Motor neuron (in vitro differentiated cells): ENCODE results near the gene FICD. TPM values are rescaled to one million over a fixed set of nuclear protein-coding genes. Genes with fewer than 3 reads are reported as not detected.
A peak's percentile ranks its signal among the peaks of the same experiment; 100 is the strongest.
"Not testable (repeated sequence)": the region's sequence is repeated elsewhere in the genome, so short reads cannot be mapped to it uniquely, and the experiment has no call there.

Source experiments
- ATAC-seq, 8 experiments: fragments of 200-7000 bp; cut with Tn5 transposase; replicated peaks in 6 of 8; 2 replicates each; pipeline ENCODE4 v1.8.0; 2021; ENCODE audit warnings: mild to moderate bottlenecking in 8 of 8, moderate library complexity in 8 of 8
- H3K27ac ChIP-seq, 2 donors: fragments of 250-450 bp; sonication (Bioruptor Pico); 2 replicates each; pipeline ENCODE4 v1.9.0; 2021; ENCODE audit warnings: antibody characterized with exemption in 2 of 2, mild to moderate bottlenecking in 2 of 2, moderate library complexity in 1 of 2
- H3K4me1 ChIP-seq, 2 donors: fragments of 250-450 bp; sonication (Bioruptor Pico); replicated peaks in 1 of 2; 2 replicates each; pipeline ENCODE4 v1.6.1; 2021; ENCODE audit warnings: antibody characterized with exemption in 2 of 2, mild to moderate bottlenecking in 2 of 2, moderate library complexity in 1 of 2
- H3K4me3 ChIP-seq, 5 donors: fragments of 250-450 bp; sonication (Bioruptor Pico); 2 replicates each; pipeline ENCODE4 v1.9.0; 2021; ENCODE audit warnings: antibody characterized with exemption in 5 of 5, mild to moderate bottlenecking in 5 of 5, moderate library complexity in 4 of 5
- WGBS, 10 experiments: fragments of 450-650 bp; shearing (Covaris generic); methylation state at CpG; one replicate each; pipeline ENCODE4 v1.0.0; 2022; 5-methylcytosine and 5-hydroxymethylcytosine counted together
- in situ Hi-C, 9 experiments: fragments of 400-800 bp; cut with MboI; loops; one replicate each; pipeline ENCODE4 v1.15.0; 2021; ENCODE audit warnings: low sequenced_read_pairs in 9 of 9, low pct_unique_long_range_greater_than_20kb in 2 of 9; ENCODE audit not compliant: unreplicated experiment in 9 of 9
- total RNA-seq, 8 experiments: library from RNA; unstranded; fragments of 300-600 nt; gene quantifications; 2 replicates each; pipeline versions ENCODE4 v1.2.3 to v1.2.4, GENCODE V29; 2022

FICD gene
- total RNA-seq, 8 experiments from 2014 or later = 4.6 to 14.1 (median 6.7) TPM

DNA sequence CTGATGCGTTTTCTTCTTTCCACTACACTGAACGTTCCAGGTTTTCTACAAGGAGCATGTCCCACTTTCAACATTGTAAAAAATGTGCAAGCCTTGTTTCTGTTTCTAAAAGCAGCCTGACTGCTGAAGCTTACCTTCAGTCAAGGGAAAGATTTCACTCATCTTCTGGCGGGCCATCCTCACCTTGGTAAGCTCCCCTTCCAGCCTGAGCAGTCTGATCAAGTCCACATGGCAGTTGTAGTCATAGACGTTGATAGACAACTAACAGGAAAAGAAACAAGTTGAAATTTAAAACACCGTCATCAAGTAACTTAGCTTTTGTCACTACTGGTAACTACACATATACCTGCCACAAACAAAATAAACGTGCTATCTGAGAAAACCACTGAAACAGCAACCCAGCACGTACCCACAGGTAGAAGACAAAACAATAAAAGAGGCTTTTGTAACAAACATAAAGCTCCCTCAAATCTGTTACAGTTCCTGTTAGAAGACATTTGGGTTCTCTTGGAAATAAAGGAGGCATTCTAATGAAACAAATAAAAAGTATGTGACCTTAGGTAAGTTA, 34.0 kb downstream of the FICD start:
- no peaks in the 10 kb centered on the region for H3K4me1 ChIP-seq
- no peak for ATAC-seq
- in situ Hi-C loops = loop anchor here in 1 of 9 experiments (25.0 kb wide), 1 partner anchor 812 kb away; no protein-coding TSS in a partner anchor
- no peak overlapping the region for H3K27ac ChIP-seq
- WGBS, 10 experiments = 18 to 91% (median 77%) methylated on average over 3 to 7 of the region's 7 CpGs; no CpG with 5 or more reads in 1 of the 10 experiments
- H3K4me3 ChIP-seq = no peak overlapping the region

DNA sequence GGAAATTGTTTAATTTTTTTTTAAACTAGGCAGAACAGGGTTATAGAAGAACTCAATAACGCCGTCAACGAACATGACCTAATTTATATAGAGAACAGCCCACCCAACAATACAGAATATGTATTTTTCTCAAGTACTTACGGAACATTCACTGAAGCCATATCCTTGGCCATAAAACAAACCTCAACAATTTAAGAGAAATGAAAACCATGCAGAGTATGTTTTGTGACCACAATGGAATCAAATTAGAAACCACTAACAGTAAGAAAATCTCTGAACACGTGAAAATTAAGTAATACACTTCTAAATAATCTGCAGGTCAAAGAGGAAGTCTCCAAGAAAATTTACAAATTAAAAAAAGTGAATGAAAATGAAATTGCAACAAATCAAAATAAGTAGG, 36.5 kb downstream of the FICD start:
- Histone ChIP-seq H3K27ac (no peak overlapping the region), H3K4me3 (no peak overlapping the region), H3K4me1 (peaks cover 0 to 3% of the 10 kb centered on the region in 2 donors)
- no peak for ATAC-seq
- in situ Hi-C loops = no loop called here
- WGBS, 10 experiments = 41 to 100% (median 92%) methylated on average over 1 to 5 of the region's 5 CpGs

DNA sequence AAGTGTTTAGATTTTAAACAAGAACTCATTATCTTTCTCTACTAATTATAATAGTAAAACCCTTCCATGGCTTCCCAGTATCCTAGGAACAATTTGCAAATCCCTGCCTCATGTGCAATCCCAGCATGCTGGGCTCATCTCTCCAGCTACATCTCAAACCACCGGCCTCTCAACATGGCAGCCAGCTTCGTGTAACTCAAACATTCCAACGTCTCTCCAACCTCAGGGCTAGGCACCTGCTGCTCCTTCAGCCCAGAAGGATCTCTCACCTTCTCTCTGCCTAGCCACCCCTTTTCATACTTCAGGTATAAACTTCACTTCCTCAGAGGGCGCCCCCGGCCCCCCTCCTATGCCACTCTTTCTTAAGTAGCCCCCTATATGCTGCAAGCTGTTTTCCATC, 38.7 kb downstream of the FICD start:
- no peak overlapping the region for H3K27ac ChIP-seq
- in situ Hi-C loops = no loop called here
- peaks cover 0 to 3% of the 10 kb centered on the region in 2 donors for H3K4me1 ChIP-seq
- no peak for ATAC-seq
- no peak overlapping the region for H3K4me3 ChIP-seq
- 80 to 100% (median 100%) methylated on average over 1 to 2 of the region's 5 CpGs; no CpG with 5 or more reads in 5 of the 10 experiments for WGBS, 10 experiments

DNA sequence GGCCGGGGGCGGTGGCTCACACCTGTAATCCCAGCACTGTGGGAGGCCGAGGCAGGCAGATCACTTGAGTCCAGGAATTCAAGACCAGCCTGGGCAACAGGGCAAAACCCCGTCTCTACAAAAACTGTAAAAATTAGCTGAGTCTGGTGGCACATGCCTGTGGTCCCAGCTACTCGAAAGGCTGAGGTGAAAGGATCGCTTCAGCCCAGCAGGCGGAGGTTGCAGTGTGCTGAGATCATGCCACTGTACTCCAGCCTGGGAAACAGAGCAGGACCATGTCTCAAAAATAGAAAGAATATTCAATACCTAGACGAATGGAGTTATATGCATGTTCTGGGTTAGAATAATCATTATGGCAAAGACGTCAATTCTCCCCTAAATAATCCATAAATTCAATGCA, 40.3 kb downstream of the FICD start:
- H3K27ac ChIP-seq, in situ Hi-C loops, H3K4me3 ChIP-seq: not testable (repeated sequence)
- peaks cover 7 to 12% of the 10 kb centered on the region in 2 donors for H3K4me1 ChIP-seq
- WGBS, 10 experiments = 11 to 98% (median 91%) methylated on average over 3 to 9 of the region's 9 CpGs
- peak in 1 of 8 experiments; percentile 55 for ATAC-seq

DNA sequence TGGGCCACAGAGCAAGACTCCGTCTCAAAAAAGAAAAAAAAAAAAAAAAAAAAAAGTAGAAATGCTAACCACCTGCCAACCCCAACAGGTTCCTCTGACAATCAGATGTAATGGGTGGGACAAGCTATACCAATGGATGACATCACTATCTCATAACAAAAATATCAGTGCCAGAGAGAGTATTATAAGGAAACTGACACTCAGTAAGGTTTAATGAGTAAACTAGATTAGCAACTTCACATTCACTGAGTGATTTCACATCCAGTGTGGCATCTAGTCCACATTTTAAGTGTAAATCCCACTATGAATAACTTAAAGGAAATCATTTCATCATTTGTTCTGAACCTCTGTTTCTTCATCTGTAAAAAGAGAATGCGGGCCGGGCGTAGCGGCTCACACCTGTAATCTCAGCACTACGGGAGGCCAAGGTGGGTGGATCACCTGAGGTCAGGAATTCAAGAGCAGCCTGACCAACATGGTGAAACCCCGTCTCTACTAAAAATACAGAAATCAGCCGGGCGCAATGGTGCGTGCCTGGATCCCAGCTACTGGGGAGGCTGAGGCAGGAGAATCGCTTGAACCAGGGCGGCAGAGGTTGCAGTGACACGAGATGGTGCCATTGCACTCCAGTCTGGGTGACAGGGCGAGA, 44.1 kb downstream of the FICD start:
- peak overlapping the region in 1 of 5 donors; percentile 96 for H3K4me3 ChIP-seq
- in situ Hi-C loops = no loop called here
- ATAC-seq = no peak

DNA sequence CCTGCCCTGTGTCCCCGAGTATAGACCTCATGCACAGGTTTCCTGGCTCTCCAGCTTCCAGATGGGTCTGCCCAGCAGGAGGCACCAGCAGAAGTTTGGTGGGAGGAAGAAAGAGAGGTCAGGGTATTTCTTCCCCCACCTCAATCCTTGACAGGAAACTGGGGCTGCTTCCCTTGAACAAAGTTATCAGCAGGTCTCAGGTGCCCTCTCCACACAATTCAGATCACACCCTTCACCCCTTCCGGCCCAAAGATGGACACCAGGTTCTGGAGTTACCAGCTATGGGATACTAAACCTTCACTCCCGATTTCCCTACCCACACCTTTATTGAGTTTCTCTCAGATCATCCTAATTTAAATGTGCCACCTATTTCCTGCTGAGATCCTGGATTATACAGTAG, 44.7 kb downstream of the FICD start:
- in situ Hi-C loops = loop anchor here in 2 of 9 experiments (5.0 to 10.0 kb wide), 2 partner anchors 55 to 58 kb away; no protein-coding TSS in a partner anchor
- H3K4me1 ChIP-seq = peaks cover 9 to 12% of the 10 kb centered on the region in 2 donors
- no peak for ATAC-seq
- peak overlapping the region; percentile 86 to 96 (median 88) for H3K4me3 ChIP-seq
- no peak overlapping the region for H3K27ac ChIP-seq
- WGBS, 10 experiments = 20 to 100% (median 45%) methylated on average over 1 to 3 of the region's 3 CpGs; no CpG with 5 or more reads in 2 of the 10 experiments

More for the DNA sequence above, 44.1 kb downstream of the FICD start:
- WGBS, 10 experiments = 77 to 100% (median 92%) methylated on average over 1 to 5 of the region's 14 CpGs; no CpG with 5 or more reads in 3 of the 10 experiments
- Histone ChIP-seq H3K4me1 (peaks cover 9 to 14% of the 10 kb centered on the region in 2 donors), H3K27ac (no peak overlapping the region)

DNA sequence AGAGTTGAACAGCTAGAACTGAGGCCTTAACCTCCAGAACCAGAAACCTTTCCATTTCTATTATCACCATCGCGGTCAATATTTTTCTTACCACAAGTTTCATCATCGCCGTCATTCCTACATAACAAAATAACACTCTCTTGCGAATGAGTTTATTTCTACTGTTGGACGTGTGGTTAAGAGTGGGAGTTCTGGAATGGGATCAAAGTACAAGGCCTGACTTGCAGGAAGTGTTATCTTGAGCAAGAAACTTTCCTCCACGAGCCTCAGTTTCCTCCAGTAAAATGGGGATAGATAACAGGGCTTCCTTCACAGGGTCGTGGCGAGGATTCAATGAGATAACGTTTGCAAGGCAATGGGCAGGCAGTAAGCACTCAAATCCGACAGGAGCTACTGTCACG, 45.2 kb downstream of the FICD start:
- Histone ChIP-seq H3K4me3 (peak overlapping the region; percentile 86 to 96 (median 88)), H3K27ac (peak overlapping the region; percentile 91 to 98), H3K4me1 (peaks cover 9 to 10% of the 10 kb centered on the region in 2 donors)
- in situ Hi-C loops = loop anchor here in 2 of 9 experiments (5.0 to 10.0 kb wide), 2 partner anchors 54 to 57 kb away; no protein-coding TSS in a partner anchor
- WGBS, 10 experiments = 0 to 9% (median 0%) methylated on average over 1 to 12 of the region's 12 CpGs; no CpG with 5 or more reads in 1 of the 10 experiments
- ATAC-seq = no peak

DNA sequence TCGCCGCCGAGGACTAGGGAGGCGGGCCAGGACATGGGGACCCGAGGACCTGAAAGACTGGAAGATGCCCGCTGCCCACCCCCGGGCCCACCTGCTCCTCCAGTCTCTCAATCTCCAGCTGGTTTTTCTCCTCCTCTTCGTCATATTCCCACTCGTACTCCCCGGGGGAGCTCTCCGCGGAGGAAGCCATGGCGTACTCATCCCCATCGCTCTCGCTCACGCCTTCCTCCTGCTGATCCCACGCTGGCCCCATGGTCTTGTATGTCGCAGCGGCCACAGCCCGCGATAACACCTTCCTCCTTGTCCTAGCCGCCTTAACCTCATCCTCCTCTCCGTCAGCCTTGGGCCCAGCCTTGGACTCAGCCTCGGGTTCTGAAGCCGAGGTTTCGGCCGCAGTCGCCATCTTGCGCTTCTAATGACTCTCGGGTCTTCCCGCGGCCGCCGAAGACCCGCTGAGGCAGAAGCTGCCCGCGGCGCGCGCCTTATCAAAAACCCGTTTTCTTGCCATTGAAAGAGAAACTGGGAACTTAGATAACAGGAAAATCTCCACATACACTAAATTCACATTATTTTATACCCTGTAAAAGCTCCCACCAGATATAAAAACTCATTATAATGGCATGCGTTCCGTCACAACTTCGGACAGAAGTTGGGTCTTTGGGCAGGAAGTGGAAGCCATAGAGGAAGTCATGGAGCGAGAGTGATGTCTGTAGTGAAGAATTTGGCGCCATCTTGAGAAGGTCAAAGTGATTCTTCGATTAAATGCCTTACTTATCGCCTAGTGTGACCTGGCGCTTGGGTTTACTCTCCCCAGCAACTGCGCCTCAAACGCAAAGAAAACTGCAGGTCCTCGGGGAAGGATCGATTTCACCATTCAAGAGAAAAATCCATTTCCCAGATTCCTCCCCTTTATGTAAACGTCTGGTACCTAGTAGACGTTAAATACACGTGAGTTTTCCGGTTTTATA, 46.0 kb downstream of the FICD start, which contains the start of gene SART3:
Gene SART3 (minus strand): TSS at position 422 of the 968 bp plus-strand sequence. CDS start 19 bp downstream, at position 403.
- peak within 1 kb of the TSS; percentile 86 to 96 (median 88) for H3K4me3 ChIP-seq
- in situ Hi-C loops = loop anchor here in 2 of 9 experiments (5.0 to 10.0 kb wide), 2 partner anchors 54 to 56 kb away; no protein-coding TSS in a partner anchor
- H3K4me1 ChIP-seq = peaks cover 9 to 10% of the 10 kb centered on the region in 2 donors
- peak within 1 kb of the TSS; percentile 91 to 98 for H3K27ac ChIP-seq
- ATAC-seq = peak; percentile 36 to 53 (median 46)
- WGBS, 10 experiments = 0 to 3% (median 1%) methylated on average over 1 to 29 of the region's 57 CpGs

DNA sequence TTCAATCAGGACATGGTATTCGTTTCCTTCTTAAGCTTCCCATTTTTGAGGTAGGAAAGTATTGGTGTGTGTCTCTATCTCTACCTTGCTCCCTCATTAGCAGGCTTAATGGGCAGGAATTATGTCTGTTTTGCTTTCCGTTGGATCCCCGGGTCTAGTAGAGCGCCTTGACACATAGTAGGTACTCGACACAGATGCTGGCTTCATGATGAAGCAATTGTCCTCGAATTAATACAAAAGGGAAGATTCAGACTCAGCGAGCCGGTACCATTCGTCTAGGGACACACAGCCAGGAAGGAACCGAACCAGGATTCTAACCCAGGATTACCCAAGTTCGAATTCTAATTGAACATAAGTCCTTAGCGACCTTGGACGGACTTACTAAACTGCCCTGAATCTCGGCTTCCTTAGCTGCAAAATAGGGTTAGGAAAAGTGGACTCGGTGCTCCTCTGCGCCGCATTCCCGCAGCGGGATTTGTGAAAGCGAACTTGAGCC, 46.8 kb downstream of the FICD start:
- Histone ChIP-seq H3K27ac (peak overlapping the region; percentile 91 to 98), H3K4me1 (peaks cover 9 to 10% of the 10 kb centered on the region in 2 donors), H3K4me3 (peak overlapping the region; percentile 86 to 96 (median 88))
- peak in 2 of 8 experiments; percentile 2 to 12 for ATAC-seq
- in situ Hi-C loops = loop anchor here in 2 of 9 experiments (5.0 to 10.0 kb wide), 2 partner anchors 53 to 55 kb away; no protein-coding TSS in a partner anchor
- WGBS, 10 experiments = 0 to 5% (median 0%) methylated on average over 1 to 14 of the region's 20 CpGs; no CpG with 5 or more reads in 1 of the 10 experiments

DNA sequence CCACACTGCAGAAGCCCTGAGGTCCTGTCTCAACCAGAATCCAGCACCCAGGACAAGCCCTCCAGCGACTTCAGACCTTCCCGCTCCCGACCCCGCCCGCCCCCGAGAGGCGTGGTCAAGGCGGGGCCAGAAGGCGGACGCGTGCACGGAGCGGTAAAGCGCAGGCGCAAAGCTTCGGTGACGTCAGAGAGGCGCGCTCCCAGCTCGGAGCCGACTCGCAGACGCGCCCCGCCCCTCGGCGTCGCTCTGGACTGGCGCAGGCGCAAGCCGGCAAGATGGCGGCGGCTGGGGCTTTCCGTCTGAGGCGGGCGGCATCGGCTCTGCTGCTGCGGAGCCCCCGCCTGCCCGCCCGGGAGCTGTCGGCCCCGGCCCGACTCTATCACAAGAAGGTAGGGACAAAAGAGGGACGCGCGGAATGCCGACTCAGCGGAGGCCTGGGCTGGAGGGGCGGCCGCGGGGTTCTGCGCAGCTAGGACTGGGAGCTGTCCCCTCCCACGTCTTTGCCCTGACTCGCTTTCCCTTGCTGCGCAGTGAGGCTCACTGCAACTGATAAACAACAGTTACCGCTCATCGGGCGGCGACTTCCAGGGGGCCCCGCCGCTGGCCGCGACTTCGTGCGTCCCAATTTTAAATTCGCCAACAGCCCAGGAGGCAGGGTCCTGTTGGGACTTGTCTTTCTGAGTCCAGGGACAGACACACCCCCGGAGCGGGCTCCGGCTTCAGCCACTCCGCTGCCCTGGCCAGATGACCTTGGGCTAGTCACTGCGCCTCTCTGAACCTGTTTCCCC, 47.5 kb downstream of the FICD start, which contains the start of gene ISCU:
Gene ISCU (plus strand): TSS at position 249 of the 788 bp plus-strand sequence. CDS start 27 bp downstream, at position 276.
- peak; percentile 59 to 89 (median 84) for ATAC-seq
- Histone ChIP-seq H3K4me1 (peaks cover 9 to 10% of the 10 kb centered on the region in 2 donors), H3K27ac (peak within 1 kb of the TSS; percentile 91 to 98), H3K4me3 (peak within 1 kb of the TSS; percentile 86 to 96 (median 88))
- in situ Hi-C loops = loop anchor here in 2 of 9 experiments (5.0 to 10.0 kb wide), 2 partner anchors 52 to 55 kb away; no protein-coding TSS in a partner anchor
- WGBS, 10 experiments = 0% methylated on average over 1 to 5 of the region's 72 CpGs; no CpG with 5 or more reads in 5 of the 10 experiments

DNA sequence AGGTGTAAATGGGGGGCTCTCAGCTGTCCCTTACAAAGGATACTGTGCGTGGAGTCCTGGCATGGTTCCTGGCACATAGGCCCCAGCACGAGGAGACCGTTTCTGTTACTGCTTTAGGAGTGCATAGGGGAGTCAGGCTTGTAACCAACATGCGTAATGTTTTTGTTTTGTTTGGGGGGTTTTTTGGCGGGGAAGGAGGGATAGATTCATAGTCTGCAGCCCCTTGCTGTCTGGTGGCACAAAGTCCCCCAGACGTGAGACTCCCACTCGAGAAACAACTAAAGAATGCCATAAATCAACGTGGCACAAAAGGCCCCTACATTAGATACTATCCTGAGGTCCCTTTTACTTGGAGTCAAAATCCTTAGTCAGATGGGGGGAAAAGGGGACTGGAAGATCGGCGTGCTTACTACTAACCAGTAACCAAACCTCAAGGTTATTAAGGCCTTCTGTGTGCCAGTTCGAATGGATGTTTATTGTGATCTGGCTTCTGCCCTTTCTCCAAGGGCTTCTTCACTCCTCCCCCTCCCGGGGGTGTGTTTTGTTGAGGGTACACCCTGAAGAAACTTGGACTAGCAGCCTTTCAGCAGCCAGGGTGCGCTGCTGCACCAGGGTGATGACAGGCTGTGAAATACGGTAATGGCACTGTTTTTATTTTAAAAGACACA, 48.2 kb downstream of the FICD start:
- in situ Hi-C loops = loop anchor here in 2 of 9 experiments (5.0 to 10.0 kb wide), 2 partner anchors 52 to 54 kb away; no protein-coding TSS in a partner anchor
- ATAC-seq = peak; percentile 31 to 57 (median 46)
- Histone ChIP-seq H3K27ac (peak overlapping the region; percentile 87 to 92), H3K4me1 (peaks cover 9 to 10% of the 10 kb centered on the region in 2 donors), H3K4me3 (peak overlapping the region; percentile 86 to 96 (median 88))
- WGBS, 10 experiments = 0 to 5% (median 0%) methylated on average over 2 to 10 of the region's 14 CpGs; no CpG with 5 or more reads in 1 of the 10 experiments
